ENCODE measurements around the gene MTG1.

GRCh38 chr10:133458710-133459453 is 64.9 kb downstream of the MTG1 start:
- TF ChIP-seq CTCF (IDR thresholded peaks at IDR 0.05 in 2 of 3, conservative IDR thresholded peaks at IDR 0.05 in 1 of 3; ENCODE audit: control insufficient read depth in 2 of 3, extremely low read depth in 1 of 3, insufficient read depth in 1 of 3, low read depth in 3 of 3, low read length in 3 of 3), result no peak
- TF ChIP-seq POLR2AphosphoS5 (IDR thresholded peaks at IDR 0.05; ENCODE audit: low read length), result no peak
- no peak for TF ChIP-seq EZH2 (IDR thresholded peaks at IDR 0.05; ENCODE audit: borderline replicate concordance, control insufficient read depth, low read depth, low read length)
- no peak for TF ChIP-seq RAD21 (IDR thresholded peaks at IDR 0.05; ENCODE audit: insufficient read depth, low read depth, low read length)
- TF ChIP-seq POLR2A (IDR thresholded peaks at IDR 0.05; ENCODE audit: low read depth, low read length), result no peak
- TF ChIP-seq DPF2 (IDR thresholded peaks at IDR 0.05), result no peak
- no peak for TF ChIP-seq HCFC1 (IDR thresholded peaks at IDR 0.05; ENCODE audit: low read length)
- TF ChIP-seq TCF12 (IDR thresholded peaks at IDR 0.05; ENCODE audit: low read depth, low read length), result no peak
- TF ChIP-seq ZNF24 (IDR thresholded peaks at IDR 0.05), result no peak
- no peak for TF ChIP-seq ATF2 (IDR thresholded peaks at IDR 0.05; ENCODE audit: low read length)
- no peak for TF ChIP-seq EP300 (IDR thresholded peaks at IDR 0.05; ENCODE audit: borderline replicate concordance in 1 of 2, control insufficient read depth in 1 of 2, low read depth in 2 of 2, low read length in 2 of 2)
